Activated T-helper 17 cell treated with anti-CD3 and anti-CD28 coated beads, Interleukin-2, amount 50 U/mL, for 72 hours (primary cell): Measurements from ENCODE around the gene LIPI. TPM values are rescaled to one million over a fixed set of nuclear protein-coding genes. Genes with fewer than 3 reads are reported as not detected.
"Not testable (repeated sequence)": the region's sequence is repeated elsewhere in the genome, so short reads cannot be mapped to it uniquely, and the experiment has no call there.

Experiments
- ATAC-seq: fragments of 150-1000 bp; cut with Tn5 transposase; replicated peaks from 2 replicates; pipeline ENCODE4 v1.10.0; 2021; ENCODE audit warnings: mild to moderate bottlenecking, moderate library complexity
- H3K27ac Mint-ChIP-seq: one replicate; pipeline ENCODE4 v1.8.0; 2022; ENCODE audit warnings: mixed read lengths
- H3K27me3 Mint-ChIP-seq: one replicate; pipeline ENCODE4 v1.8.0; 2022; ENCODE audit warnings: mixed read lengths
- H3K36me3 Mint-ChIP-seq: one replicate; pipeline ENCODE4 v1.8.0; 2022; ENCODE audit warnings: low read depth, mild to moderate bottlenecking, mixed read lengths
- H3K4me1 Mint-ChIP-seq: one replicate; pipeline ENCODE4 v1.8.0; 2022; ENCODE audit warnings: mixed read lengths
- H3K4me3 Mint-ChIP-seq: one replicate; pipeline ENCODE4 v1.8.0; 2022; ENCODE audit warnings: mild to moderate bottlenecking, mixed read lengths
- H3K9me3 Mint-ChIP-seq: one replicate; pipeline ENCODE4 v1.8.0; 2022; ENCODE audit warnings: mixed read lengths
- total RNA-seq, 2 donors: library from RNA; stranded (reverse); gene quantifications; one replicate each; pipeline ENCODE4 v1.2.3, GENCODE V29; 2022

Gene LIPI
- total RNA-seq, 2 donors from 2014 or later: not detected

- Mint-ChIP-seq H3K27me3 (no peaks in the 10 kb centered on the region), H3K36me3 (no peaks in the 10 kb centered on the region), H3K27ac (no peak overlapping the region), H3K4me3 (no peak overlapping the region), H3K9me3 (peaks cover 8% of the 10 kb centered on the region), H3K4me1 (no peaks in the 10 kb centered on the region)
- no peak for ATAC-seq
These were observed 137.1 kb downstream of the LIPI start for GRCh38 chr21:14073615-14074014.

GRCh38 chr21:14072761-14073535 lies 137.8 kb downstream of the LIPI start:
- Mint-ChIP-seq H3K9me3 (peaks cover 5% of the 10 kb centered on the region), H3K27ac (no peak overlapping the region), H3K36me3 (no peaks in the 10 kb centered on the region), H3K4me3 (no peak overlapping the region), H3K27me3 (no peaks in the 10 kb centered on the region), H3K4me1 (no peaks in the 10 kb centered on the region)
- ATAC-seq: no peak

GRCh38 chr21:14071902-14072734 lies 138.6 kb downstream of the LIPI start:
- H3K27me3 Mint-ChIP-seq: no peaks in the 10 kb centered on the region
- no peak for ATAC-seq
- H3K4me3 Mint-ChIP-seq: no peak overlapping the region
- no peak overlapping the region for H3K27ac Mint-ChIP-seq
- no peaks in the 10 kb centered on the region for H3K36me3 Mint-ChIP-seq
- peaks cover 5% of the 10 kb centered on the region for H3K9me3 Mint-ChIP-seq
- no peaks in the 10 kb centered on the region for H3K4me1 Mint-ChIP-seq

GRCh38 chr21:14070968-14071367 lies 139.8 kb downstream of the LIPI start:
- Mint-ChIP-seq H3K4me1 (no peaks in the 10 kb centered on the region), H3K36me3 (no peaks in the 10 kb centered on the region)
- no peak for ATAC-seq

GRCh38 chr21:14070049-14070893 lies 140.5 kb downstream of the LIPI start:
- ATAC-seq: no peak
- Mint-ChIP-seq H3K27me3 (no peaks in the 10 kb centered on the region), H3K36me3 (no peaks in the 10 kb centered on the region), H3K4me1 (no peaks in the 10 kb centered on the region), H3K9me3 (no peaks in the 10 kb centered on the region), H3K27ac (no peak overlapping the region), H3K4me3 (no peak overlapping the region)

More at GRCh38 chr21:14070968-14071367, 139.8 kb downstream of the LIPI start:
- Mint-ChIP-seq H3K4me3 (no peak overlapping the region), H3K27ac (no peak overlapping the region), H3K9me3 (no peaks in the 10 kb centered on the region), H3K27me3 (no peaks in the 10 kb centered on the region)

GRCh38 chr21:14064296-14064645 lies 146.5 kb downstream of the LIPI start:
- ATAC-seq: no peak
- Mint-ChIP-seq H3K27ac (no peak overlapping the region), H3K4me1 (no peaks in the 10 kb centered on the region), H3K36me3 (no peaks in the 10 kb centered on the region), H3K9me3 (no peaks in the 10 kb centered on the region), H3K27me3 (no peaks in the 10 kb centered on the region), H3K4me3 (no peak overlapping the region)

- not testable (repeated sequence) for ATAC-seq, H3K9me3 Mint-ChIP-seq, H3K4me3 Mint-ChIP-seq, H3K27ac Mint-ChIP-seq, H3K4me1 Mint-ChIP-seq, H3K27me3 Mint-ChIP-seq, H3K36me3 Mint-ChIP-seq
These were observed 147.0 kb downstream of the LIPI start for GRCh38 chr21:14063620-14064295.

- H3K36me3 Mint-ChIP-seq, H3K4me1 Mint-ChIP-seq, H3K9me3 Mint-ChIP-seq, H3K27ac Mint-ChIP-seq, H3K27me3 Mint-ChIP-seq, H3K4me3 Mint-ChIP-seq, ATAC-seq: not testable (repeated sequence)
These were observed 148.1 kb downstream of the LIPI start for GRCh38 chr21:14062684-14063083.

GRCh38 chr21:14061820-14062219 lies 148.9 kb downstream of the LIPI start:
- H3K36me3 Mint-ChIP-seq, H3K4me3 Mint-ChIP-seq, H3K27ac Mint-ChIP-seq, H3K4me1 Mint-ChIP-seq, H3K27me3 Mint-ChIP-seq, H3K9me3 Mint-ChIP-seq, ATAC-seq: not testable (repeated sequence)

- H3K27me3 Mint-ChIP-seq, H3K4me3 Mint-ChIP-seq, H3K9me3 Mint-ChIP-seq, H3K4me1 Mint-ChIP-seq, H3K36me3 Mint-ChIP-seq, H3K27ac Mint-ChIP-seq: not testable (repeated sequence)
- peak; percentile 19 for ATAC-seq
These were observed 151.6 kb downstream of the LIPI start for GRCh38 chr21:14058995-14059627.

Other genes with a start within 250 kb of the LIPI start
- 1 to 10 TPM; 2.8 to 2.9 TPM for gene RBM11, start 5.2 kb upstream of the LIPI start, total RNA-seq
- gene HSPA13, start 172.2 kb upstream of the LIPI start, total RNA-seq: 10 to 100 TPM; 33.7 to 34.6 TPM